HG02970 (cell line): ENCODE data around the gene ARGLU1.

Source experiments
- ATAC-seq: cut with Tn5 transposase; IDR thresholded peaks from one replicate; pipeline ENCODE4 v1.9.1; 2021; ENCODE audit warnings: mild to moderate bottlenecking, moderate library complexity, moderate number of reproducible peaks; ENCODE audit not compliant: unreplicated experiment, low FRiP score

ARGLU1 gene

GRCh38 chr13:106550570-106551135 lies 17.3 kb downstream of the ARGLU1 start:
- no peak for ATAC-seq

DNA sequence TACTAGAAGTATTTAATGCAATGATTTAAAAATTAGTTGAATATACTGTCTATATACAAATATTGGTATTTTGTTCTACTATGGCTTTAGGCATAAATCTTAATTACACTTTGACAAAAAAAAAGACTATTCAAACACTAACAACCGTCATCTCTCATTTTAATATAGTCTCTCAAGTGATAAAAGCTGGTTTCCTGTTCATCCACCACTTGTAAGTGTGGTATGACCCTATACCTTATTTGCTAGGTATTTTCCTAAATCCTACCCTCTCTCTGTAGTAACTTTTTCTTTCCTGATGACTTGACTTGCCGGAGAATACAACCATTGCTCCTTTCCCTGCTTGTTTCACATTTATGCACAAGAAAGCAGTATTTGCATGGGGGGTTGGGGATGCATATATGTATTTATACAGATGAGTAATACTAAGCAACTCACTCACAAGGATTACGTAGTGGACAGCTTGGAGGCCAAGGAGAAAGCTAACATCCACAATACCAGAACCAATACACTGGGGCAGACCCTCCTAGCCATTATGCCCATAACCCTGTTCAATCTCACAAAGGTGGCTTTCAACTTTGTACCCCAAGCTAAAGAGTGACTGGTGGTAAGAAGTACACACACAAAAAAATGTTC lies 19.8 kb downstream of the ARGLU1 start:
- ATAC-seq: no peak

GRCh38 chr13:106541826-106542225 lies 26.1 kb downstream of the ARGLU1 start:
- no peak for ATAC-seq

DNA sequence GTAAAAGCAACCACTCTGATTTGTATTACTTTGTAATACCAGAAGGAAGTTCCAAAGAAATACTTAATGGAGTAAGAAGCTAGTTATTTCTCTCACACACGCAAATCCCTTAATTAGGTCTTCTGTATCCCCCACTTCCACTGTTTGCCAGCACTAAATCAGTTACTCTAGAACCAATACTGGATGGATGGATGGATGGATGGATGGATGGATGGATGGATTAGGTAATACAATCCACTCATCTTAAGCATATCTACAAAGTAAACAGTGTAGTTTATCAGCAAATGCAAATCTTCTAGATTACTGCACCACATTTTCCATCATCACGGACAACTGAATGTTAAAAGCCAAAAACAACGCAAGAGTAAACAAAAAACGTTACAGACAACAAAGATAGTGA lies 27.3 kb downstream of the ARGLU1 start:
- no peak for ATAC-seq

DNA sequence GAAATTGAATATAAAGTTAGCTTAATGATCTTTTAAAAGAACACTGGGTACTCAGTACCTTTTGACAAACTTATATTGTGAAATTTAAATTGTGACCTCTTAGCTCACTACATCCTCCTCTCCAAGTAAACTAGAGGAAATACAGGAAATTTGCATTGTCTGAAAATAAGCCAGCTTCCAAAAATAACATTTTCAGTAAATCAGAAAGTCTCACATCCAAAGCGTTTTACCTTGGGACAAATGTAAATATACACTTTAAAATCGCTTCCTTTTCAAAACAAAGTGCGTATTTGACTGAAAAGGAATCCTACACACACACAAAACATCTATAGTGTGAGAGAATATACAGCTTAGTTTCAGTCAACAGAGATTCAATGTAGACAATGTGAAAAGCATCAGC lies 30.4 kb downstream of the ARGLU1 start:
- no peak for ATAC-seq

GRCh38 chr13:106536244-106537034 lies 31.5 kb downstream of the ARGLU1 start:
- peak; percentile 37 for ATAC-seq

- peak; percentile 97 for ATAC-seq
These were observed 32.2 kb downstream of the ARGLU1 start, which contains the start of gene EFNB2 for GRCh38 chr13:106535552-106536243. Gene EFNB2 (minus strand): TSS chr13:106535662. CDS start chr13:106534964, 698 bp downstream.

GRCh38 chr13:106534639-106535551 lies 33.0 kb downstream of the ARGLU1 start:
- peak; percentile 31 for ATAC-seq

GRCh38 chr13:106533943-106534638 lies 33.8 kb downstream of the ARGLU1 start:
- no peak for ATAC-seq

DNA sequence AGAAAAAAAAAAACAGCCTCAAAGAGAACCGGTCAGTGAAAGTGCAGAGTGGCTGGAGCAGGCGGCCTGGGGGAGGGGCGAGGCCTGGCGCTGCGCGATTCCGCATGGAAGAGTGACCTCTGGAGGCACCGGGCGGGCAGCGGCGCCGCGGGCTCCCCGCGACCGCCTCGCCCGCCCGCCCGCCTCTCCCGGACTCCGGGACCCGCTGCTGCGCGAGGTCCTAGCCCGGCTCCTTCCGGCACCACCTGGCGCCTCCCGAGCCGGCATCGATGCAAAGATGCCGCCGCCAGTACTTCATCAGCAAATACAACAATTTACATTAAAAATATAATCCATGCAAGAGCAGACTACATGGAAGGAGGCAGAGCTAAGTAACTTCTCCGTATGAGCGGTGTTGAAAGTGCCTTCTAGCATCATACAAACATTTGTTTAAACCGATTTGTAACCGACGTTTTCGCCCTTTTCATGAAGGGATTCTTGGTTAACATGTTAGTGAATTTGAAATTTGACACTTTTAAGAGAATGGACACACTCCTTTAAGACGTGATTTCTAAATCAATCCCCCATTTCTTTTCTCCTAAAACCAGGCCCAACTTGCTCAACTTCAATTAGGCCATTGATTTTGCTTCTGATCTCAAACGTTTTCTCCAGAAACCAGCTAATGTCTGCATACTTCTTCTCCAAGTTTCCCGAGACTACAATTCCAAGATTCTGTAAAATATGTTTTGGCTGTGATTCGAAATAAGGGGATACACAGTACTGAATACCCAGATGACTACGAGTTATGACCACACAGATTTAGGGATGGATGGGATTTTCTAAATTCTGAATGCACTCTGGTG lies 34.6 kb downstream of the ARGLU1 start:
- ATAC-seq: no peak

- ATAC-seq: no peak
These were observed 35.6 kb downstream of the ARGLU1 start for GRCh38 chr13:106532111-106532929.

DNA sequence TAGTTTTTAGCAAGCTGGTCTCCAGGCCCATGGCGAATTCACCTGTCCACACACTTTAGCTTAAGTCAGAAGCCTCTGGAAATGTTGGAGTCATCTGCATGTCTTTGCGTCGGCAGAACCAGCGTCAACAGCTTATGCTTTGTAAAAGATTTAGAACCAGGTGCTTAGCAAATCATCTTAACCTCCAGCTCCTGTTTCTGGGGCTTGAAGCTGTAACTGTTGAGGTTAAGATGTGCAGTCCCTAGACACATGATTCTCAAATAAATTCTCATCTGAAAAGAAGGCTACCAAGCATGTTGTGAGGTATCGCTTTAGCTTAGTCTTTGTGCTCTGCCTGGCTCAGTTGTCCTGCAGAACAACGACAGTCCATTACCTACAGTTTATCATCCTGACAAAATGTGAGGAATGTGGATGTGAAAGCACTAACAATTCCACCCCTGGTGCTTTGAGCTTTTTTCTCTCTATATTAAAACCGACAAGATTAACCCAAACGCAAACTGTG lies 36.9 kb downstream of the ARGLU1 start:
- no peak for ATAC-seq

- ATAC-seq: no peak
These were observed 37.6 kb downstream of the ARGLU1 start for GRCh38 chr13:106530171-106530851.

DNA sequence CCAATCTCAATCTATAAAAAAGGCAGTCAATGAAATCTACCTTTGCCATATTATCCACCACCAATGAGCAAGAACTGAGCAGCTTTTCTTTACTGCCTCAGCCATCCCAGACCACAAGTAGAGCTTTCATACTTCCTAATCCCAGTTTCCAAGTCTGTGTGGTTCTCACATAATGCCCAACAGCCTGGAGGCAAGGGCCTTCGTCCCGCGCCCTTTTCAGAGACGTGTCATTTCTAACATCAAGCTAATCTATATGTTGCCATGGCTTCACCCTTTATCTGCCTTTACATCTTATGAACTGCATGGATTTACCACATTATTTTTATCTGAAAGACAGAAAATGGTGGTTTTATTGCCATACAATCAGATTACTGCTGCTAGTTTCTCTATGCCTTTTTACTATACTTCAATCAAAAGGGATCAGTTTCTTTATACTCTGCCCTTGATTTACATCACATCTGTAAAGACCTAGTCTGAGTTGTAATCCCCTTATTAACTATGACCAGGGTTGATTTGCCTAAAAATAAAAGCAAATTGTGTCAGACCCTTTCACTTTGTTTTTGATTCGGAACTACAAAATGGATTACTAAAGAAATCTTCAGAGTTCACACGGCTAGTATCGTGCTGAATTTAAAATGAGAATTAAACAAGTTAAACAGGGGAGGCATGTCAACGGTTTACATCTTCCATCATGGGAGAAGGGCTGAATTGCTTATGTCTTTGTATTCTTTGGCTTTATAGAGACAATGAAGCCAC lies 38.3 kb downstream of the ARGLU1 start:
- no peak for ATAC-seq

DNA sequence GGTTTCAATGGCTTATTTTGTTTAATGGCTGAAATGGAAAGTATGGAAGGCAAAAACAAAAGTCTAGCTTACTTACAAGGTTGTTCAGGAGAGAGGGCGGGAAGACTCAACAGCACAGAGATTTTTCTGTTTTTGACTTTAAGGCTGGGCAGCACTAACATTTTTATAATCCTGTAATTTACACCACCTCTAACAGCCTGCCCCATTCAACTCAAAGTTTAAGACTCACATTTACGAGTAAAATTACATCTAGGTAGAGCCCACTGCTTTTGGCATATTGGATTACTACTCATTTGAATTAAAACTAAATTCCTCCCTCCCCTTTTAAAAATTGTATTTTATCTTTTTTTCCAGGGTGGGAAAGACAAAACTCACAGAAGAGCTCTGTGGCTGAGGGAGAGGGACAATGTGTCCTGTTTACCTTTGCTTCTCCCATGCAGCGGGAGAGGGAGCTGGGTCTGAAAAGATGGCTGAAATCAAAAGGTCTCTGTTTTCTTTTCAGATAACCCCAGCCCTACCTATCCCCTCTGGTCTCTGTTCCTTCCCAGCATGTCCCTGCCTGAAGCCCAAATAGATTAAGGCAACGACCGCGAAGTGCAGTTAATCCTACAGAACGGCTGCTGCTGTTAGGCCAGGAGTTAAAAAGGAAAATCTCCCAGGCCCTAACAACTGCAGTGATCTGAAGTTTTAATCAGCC lies 39.1 kb downstream of the ARGLU1 start:
- ATAC-seq: no peak

DNA sequence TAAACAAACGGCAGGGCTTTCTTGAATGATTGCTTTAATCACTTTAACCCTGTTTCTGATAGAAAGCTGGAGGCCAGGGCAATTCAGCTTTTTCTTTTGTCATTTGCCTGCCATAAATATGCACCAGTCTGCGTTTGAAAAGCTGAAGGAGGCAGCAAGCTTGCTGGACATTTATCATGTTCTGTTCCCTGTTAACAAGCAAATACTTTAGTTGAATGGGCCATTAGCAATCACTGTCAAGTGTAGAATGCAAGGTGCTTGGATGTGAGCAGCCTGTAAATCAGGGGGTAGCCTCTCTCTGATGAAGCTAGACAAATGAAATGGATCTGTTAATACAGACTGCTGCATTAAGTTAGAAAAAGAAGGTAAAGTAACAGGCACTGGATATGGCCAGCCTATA lies 40.1 kb downstream of the ARGLU1 start:
- ATAC-seq: no peak
